ENCODE measurements around the gene TCAF1.
"Not testable (repeated sequence)": the region's sequence is repeated elsewhere in the genome, so short reads cannot be mapped to it uniquely, and the experiment has no call there.

The TCAF1 gene

DNA sequence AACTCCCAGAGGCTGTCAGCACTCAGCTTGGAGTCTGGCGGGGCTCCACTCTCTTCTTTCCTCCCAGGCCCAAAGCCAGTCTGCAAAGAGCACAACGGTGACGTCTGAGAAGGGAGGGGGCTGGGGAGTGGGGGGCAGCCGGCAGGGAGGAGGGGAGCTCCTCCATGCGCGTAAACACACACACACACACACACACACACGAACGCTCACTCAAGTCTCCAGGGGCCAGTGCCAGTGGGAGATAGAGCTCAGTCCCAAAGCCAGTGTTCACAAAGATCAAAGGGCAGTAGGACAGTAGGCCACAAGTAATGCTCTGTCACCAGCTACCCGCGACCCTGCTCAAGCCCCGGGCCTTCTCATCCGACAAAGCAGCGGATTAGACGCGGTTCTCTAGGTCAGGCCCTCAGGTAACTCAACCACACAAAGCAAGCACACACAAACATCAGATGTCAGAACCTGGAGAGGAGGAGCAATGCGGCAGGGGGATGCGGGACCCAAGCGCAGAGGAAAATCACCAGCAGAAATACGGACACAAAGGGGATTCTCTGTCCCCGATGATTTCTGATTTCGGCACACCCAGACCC is 19.9 kb downstream of the TCAF1 start:
- Histone ChIP-seq H3K4me1 (ENCODE audit: insufficient read depth, low read length) (peaks cover 9% of the 10 kb centered on the region), H3K9me3 (ENCODE audit: low read length) (no peaks in the 10 kb centered on the region), H3K27me3 (ENCODE audit: control insufficient read depth in 1 of 2, insufficient read depth in 2 of 2, low read length in 2 of 2) (no peaks in the 10 kb centered on the region), H3K4me3 (ENCODE audit: low read depth in 1 of 2, low read length in 2 of 2) (peak overlapping the region; percentile 59 to 68), H3K9ac (ENCODE audit: low read length) (peak overlapping the region; percentile 72), H3K27ac (ENCODE audit: low read depth, low read length) (peak overlapping the region; percentile 71), H3K36me3 (ENCODE audit: insufficient read depth, low read length) (no peaks in the 10 kb centered on the region)

DNA sequence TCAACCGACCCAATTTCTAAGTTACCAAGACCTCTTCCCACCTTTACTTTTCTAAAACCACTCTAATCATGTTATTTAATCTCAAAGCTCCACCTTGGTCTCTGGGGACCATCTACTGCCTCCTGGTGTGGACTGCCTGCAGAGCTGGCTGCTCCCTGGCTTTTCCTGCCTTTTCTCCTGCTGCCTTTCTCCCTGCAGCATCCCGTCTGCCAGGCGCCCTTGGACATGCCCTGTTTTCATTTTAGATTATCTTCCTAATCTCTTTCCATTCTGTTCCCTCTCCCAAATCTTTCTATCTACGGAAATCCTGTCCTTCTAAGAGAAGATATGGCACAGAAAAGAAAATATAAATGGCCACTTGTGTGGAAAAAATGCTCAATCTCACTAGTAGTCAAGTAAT is 23.1 kb downstream of the TCAF1 start:
- H3K9me3 ChIP-seq (ENCODE audit: low read length) = no peaks in the 10 kb centered on the region

DNA sequence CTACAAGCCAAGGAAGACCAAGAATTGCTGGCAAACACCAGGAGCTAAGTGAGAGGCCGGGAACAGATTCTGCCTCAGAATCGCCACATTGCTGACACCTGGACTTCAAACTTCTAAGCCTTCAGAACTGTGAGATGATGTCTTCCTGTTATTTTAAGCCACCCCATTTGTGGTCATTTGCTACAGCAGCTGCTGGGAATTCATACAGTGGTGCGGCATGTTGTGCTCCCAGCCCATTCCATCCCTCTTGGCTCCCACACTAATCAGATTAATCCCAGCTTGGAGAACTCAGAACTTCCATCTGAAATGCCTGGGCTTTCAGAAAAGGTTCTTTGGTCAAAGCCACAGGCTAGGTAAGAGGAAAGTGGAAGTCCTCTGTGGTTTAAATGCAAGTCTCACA is 24.9 kb downstream of the TCAF1 start:
- Histone ChIP-seq H3K36me3 (ENCODE audit: insufficient read depth, low read length) (peaks cover 21% of the 10 kb centered on the region), H3K9me3 (ENCODE audit: low read length) (no peaks in the 10 kb centered on the region), H3K4me3 (ENCODE audit: low read depth in 1 of 2, low read length in 2 of 2) (no peak overlapping the region), H3K27ac (ENCODE audit: low read depth, low read length) (no peak overlapping the region), H3K27me3 (ENCODE audit: control insufficient read depth in 1 of 2, insufficient read depth in 2 of 2, low read length in 2 of 2) (no peaks in the 10 kb centered on the region), H3K9ac (ENCODE audit: low read length) (no peak overlapping the region), H3K4me1 (ENCODE audit: insufficient read depth, low read length) (peaks cover 9% of the 10 kb centered on the region)

More for the DNA sequence above, 23.1 kb downstream of the TCAF1 start:
- H3K4me1 ChIP-seq (ENCODE audit: insufficient read depth, low read length) = peaks cover 9% of the 10 kb centered on the region
- no peaks in the 10 kb centered on the region for H3K27me3 ChIP-seq (ENCODE audit: control insufficient read depth in 1 of 2, insufficient read depth in 2 of 2, low read length in 2 of 2)
- no peak overlapping the region for H3K9ac ChIP-seq (ENCODE audit: low read length)
- H3K4me3 ChIP-seq (ENCODE audit: low read depth in 1 of 2, low read length in 2 of 2) = no peak overlapping the region
- peaks cover 21% of the 10 kb centered on the region for H3K36me3 ChIP-seq (ENCODE audit: insufficient read depth, low read length)
- H3K27ac ChIP-seq (ENCODE audit: low read depth, low read length) = no peak overlapping the region

DNA sequence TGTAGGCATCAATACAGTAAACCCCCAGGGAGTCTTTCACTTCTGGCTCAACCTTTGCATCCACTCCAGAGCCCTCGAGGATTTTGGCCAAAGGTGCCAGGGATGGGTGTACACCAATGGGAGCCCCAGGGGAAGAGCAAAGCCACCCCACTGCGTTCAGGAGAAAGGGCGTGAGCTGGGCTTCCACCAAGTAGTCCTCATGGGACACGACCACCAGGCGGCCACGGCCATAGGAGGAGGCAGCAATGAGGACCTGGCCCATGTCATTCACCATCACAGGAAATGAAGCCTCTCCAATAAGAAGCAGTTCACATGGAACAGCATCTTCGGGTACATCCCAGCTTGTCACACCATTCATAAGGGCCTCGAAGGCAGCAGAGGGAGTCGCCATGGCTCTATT is 25.8 kb downstream of the TCAF1 start:
- no peak overlapping the region for H3K27ac ChIP-seq (ENCODE audit: low read depth, low read length)
- no peak overlapping the region for H3K9ac ChIP-seq (ENCODE audit: low read length)
- peaks cover 3% of the 10 kb centered on the region for H3K4me1 ChIP-seq (ENCODE audit: insufficient read depth, low read length)
- H3K4me3 ChIP-seq (ENCODE audit: low read depth in 1 of 2, low read length in 2 of 2) = no peak overlapping the region
- no peaks in the 10 kb centered on the region for H3K27me3 ChIP-seq (ENCODE audit: control insufficient read depth in 1 of 2, insufficient read depth in 2 of 2, low read length in 2 of 2)
- H3K36me3 ChIP-seq (ENCODE audit: insufficient read depth, low read length) = peaks cover 21% of the 10 kb centered on the region
- H3K9me3 ChIP-seq (ENCODE audit: low read length) = no peaks in the 10 kb centered on the region

DNA sequence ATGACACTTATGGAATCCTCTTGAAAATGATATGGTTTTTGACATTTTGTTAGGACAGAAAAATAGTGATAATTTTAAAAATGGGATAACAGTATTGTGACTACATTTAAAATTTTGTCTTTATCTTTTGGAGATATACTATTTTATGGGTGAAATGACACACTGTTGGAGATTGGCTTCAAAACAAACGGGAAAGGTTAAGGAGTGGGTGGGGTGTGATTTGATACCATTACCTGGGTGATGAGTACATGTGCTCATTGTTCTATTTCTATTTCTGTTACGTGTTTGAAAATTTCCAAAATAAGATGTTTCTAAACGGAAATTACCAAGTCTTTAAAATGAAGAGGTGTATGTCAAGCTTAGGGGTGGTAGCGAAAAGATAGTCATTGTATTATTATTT is 28.7 kb downstream of the TCAF1 start:
- H3K27me3 ChIP-seq (ENCODE audit: control insufficient read depth in 1 of 2, insufficient read depth in 2 of 2, low read length in 2 of 2); H3K9me3 ChIP-seq (ENCODE audit: low read length); H3K9ac ChIP-seq (ENCODE audit: low read length); H3K27ac ChIP-seq (ENCODE audit: low read depth, low read length); H3K4me1 ChIP-seq (ENCODE audit: insufficient read depth, low read length); H3K4me3 ChIP-seq (ENCODE audit: low read depth in 1 of 2, low read length in 2 of 2): not testable (repeated sequence)
- peaks cover 21% of the 10 kb centered on the region for H3K36me3 ChIP-seq (ENCODE audit: insufficient read depth, low read length)

DNA sequence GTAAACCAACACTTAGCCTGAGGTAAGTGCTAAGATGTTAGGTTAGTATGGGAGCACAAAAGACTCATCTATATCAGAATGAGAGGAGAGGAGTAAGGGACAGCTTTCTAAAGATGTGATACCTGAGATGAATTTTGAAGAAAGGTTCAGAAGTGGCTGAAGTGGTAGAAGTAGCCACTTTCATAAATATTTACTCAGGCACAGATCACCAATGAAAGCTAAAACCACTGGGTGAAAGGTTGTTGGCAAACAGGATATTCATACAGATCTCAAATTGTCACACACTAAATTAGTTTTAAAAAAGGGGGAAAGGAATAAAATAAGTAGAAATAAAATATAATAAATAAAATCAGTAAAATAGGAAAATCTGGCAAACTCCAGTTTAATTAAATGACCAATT is 30.4 kb downstream of the TCAF1 start:
- peaks cover 21% of the 10 kb centered on the region for H3K36me3 ChIP-seq (ENCODE audit: insufficient read depth, low read length)
- not testable (repeated sequence) for H3K9me3 ChIP-seq (ENCODE audit: low read length); H3K27ac ChIP-seq (ENCODE audit: low read depth, low read length); H3K9ac ChIP-seq (ENCODE audit: low read length); H3K27me3 ChIP-seq (ENCODE audit: control insufficient read depth in 1 of 2, insufficient read depth in 2 of 2, low read length in 2 of 2); H3K4me1 ChIP-seq (ENCODE audit: insufficient read depth, low read length); H3K4me3 ChIP-seq (ENCODE audit: low read depth in 1 of 2, low read length in 2 of 2)

DNA sequence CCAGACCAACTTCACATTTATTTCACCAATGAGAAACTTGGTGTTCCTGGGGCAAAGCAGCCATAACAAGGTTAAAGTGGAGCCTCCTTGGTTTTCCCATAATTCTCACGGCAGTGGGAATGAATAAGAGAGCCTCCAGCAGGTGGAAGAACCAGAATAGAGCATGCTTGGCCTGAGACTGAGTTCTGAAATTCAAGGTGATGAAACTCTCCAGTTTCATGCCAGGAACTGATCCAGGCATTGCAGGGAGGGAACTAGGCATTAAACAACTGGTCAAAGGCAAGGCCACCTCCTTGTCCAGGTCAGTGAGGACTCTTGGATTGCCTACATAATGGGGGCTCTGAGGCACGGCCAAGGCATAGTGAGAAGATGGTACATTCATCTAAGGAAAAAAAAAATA is 44.0 kb downstream of the TCAF1 start:
- H3K27ac ChIP-seq (ENCODE audit: low read depth, low read length); H3K36me3 ChIP-seq (ENCODE audit: insufficient read depth, low read length); H3K9me3 ChIP-seq (ENCODE audit: low read length); H3K9ac ChIP-seq (ENCODE audit: low read length); H3K4me3 ChIP-seq (ENCODE audit: low read depth in 1 of 2, low read length in 2 of 2); H3K4me1 ChIP-seq (ENCODE audit: insufficient read depth, low read length); H3K27me3 ChIP-seq (ENCODE audit: control insufficient read depth in 1 of 2, insufficient read depth in 2 of 2, low read length in 2 of 2): not testable (repeated sequence)

DNA sequence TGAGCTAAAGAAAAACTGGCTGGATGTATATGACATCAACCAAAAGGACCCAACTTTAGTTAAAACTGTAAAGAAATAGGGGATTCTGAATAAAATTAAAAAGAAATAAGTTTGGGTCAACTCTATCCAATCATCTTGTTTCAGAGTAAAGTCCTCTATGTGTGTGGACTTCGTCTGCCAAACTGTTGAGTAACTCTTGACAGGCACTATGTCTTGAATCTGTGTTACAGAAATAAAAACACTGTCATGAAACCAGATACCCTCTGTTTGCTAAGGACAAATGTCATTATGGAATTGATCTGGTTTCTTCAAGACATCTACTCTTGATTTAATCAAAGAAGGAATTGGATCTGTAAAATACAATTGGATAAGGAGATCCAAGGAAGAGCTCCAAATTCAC is 46.5 kb downstream of the TCAF1 start:
- not testable (repeated sequence) for H3K4me1 ChIP-seq (ENCODE audit: insufficient read depth, low read length); H3K9me3 ChIP-seq (ENCODE audit: low read length); H3K27ac ChIP-seq (ENCODE audit: low read depth, low read length); H3K9ac ChIP-seq (ENCODE audit: low read length); H3K27me3 ChIP-seq (ENCODE audit: control insufficient read depth in 1 of 2, insufficient read depth in 2 of 2, low read length in 2 of 2); H3K36me3 ChIP-seq (ENCODE audit: insufficient read depth, low read length); H3K4me3 ChIP-seq (ENCODE audit: low read depth in 1 of 2, low read length in 2 of 2)

DNA sequence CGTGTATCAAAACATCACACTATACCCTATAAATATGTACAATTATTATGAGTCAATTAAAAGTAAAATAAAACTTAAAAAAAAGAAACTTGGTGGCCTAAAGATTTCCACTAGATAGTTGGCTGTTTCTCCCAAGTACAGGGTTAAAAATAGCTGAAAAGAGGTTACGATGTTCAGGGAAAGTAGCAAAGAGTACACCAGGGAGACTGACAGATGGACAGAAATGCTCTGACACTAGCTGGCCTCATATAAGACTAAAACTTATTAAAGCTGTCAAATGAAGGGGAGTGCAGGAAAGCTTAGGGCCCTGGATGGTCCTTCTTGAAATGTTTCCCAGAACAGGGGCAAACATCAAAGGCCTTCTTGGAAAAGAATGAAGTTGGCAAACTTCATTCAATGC is 51.3 kb downstream of the TCAF1 start:
- Histone ChIP-seq H3K4me1 (ENCODE audit: insufficient read depth, low read length) (no peaks in the 10 kb centered on the region), H3K9ac (ENCODE audit: low read length) (no peak overlapping the region), H3K27ac (ENCODE audit: low read depth, low read length) (no peak overlapping the region), H3K9me3 (ENCODE audit: low read length) (no peaks in the 10 kb centered on the region), H3K4me3 (ENCODE audit: low read depth in 1 of 2, low read length in 2 of 2) (no peak overlapping the region), H3K36me3 (ENCODE audit: insufficient read depth, low read length) (no peaks in the 10 kb centered on the region), H3K27me3 (ENCODE audit: control insufficient read depth in 1 of 2, insufficient read depth in 2 of 2, low read length in 2 of 2) (no peaks in the 10 kb centered on the region)

DNA sequence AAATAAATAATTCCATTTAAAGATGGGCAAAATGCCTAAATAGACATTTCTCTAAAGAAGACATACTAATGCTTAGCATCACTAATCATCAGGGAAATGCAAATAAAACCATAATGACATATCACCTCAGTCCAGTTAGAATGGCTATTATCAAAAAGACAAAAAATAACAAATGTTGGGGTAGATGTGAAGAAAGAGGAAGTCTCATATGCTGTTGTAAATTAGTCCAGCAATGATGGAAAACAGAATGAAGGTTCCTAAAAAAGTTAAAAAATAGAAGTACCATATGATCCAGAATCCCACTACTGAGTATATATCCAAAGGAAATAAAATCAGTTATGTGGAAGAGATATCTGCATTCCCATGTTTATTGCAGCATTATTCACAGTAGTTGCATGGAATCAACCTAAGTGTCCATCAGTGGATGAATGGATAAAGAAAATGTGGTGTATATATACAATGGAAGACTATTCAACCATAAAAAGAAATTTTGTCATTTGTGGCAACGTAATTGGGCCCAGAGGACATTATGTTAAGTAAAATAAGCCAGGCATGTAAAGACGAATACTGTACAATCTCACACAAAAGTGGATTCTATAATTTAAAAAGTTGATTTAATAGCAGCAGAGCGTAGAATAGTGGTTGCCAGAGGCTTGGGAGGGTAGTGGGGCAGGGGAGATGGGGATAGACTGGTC is 52.0 kb downstream of the TCAF1 start:
- Histone ChIP-seq H3K36me3 (ENCODE audit: insufficient read depth, low read length) (no peaks in the 10 kb centered on the region), H3K27ac (ENCODE audit: low read depth, low read length) (no peak overlapping the region), H3K9me3 (ENCODE audit: low read length) (no peaks in the 10 kb centered on the region), H3K27me3 (ENCODE audit: control insufficient read depth in 1 of 2, insufficient read depth in 2 of 2, low read length in 2 of 2) (no peaks in the 10 kb centered on the region), H3K9ac (ENCODE audit: low read length) (no peak overlapping the region), H3K4me1 (ENCODE audit: insufficient read depth, low read length) (no peaks in the 10 kb centered on the region), H3K4me3 (ENCODE audit: low read depth in 1 of 2, low read length in 2 of 2) (no peak overlapping the region)

DNA sequence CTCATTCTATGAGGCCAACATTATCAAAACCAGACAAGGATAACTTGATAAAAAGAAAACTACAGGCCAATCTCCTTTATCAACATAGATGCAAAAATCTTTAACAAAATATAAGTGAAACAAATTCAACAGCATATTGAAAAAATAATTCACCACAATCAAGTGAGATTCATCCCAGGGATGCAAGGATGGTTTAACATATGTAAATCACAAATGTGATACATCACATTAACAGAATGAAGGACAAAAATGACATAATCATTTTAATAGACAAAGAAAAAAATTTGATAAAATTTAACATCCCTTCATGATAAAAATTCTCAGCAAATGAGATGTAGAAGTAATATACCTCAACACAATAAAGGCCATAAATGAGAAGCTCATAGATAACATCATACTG is 53.8 kb downstream of the TCAF1 start:
- Histone ChIP-seq H3K27me3 (ENCODE audit: control insufficient read depth in 1 of 2, insufficient read depth in 2 of 2, low read length in 2 of 2) (no peaks in the 10 kb centered on the region), H3K9ac (ENCODE audit: low read length) (no peak overlapping the region), H3K4me1 (ENCODE audit: insufficient read depth, low read length) (no peaks in the 10 kb centered on the region)

DNA sequence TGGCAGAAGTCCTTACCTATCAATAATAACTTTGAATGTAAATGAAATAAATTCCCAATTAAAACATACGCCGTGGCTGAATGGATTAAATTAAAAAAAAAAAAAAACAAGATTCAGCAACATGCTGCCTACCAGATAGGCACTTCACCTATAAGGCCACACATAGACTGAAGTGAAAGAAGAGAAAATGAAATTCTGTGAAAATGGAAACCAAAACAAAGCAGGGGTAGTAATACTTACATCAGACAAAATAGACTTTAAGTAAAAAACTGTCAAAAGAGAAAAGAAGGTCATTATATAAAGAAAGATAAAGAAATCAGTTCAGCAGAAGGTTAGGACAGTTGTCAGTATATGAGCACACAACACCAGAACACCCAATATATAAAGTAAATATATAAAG is 55.3 kb downstream of the TCAF1 start:
- Histone ChIP-seq H3K27me3 (ENCODE audit: control insufficient read depth in 1 of 2, insufficient read depth in 2 of 2, low read length in 2 of 2) (no peaks in the 10 kb centered on the region), H3K9ac (ENCODE audit: low read length) (no peak overlapping the region), H3K4me1 (ENCODE audit: insufficient read depth, low read length) (no peaks in the 10 kb centered on the region), H3K36me3 (ENCODE audit: insufficient read depth, low read length) (no peaks in the 10 kb centered on the region), H3K27ac (ENCODE audit: low read depth, low read length) (no peak overlapping the region), H3K9me3 (ENCODE audit: low read length) (no peaks in the 10 kb centered on the region), H3K4me3 (ENCODE audit: low read depth in 1 of 2, low read length in 2 of 2) (no peak overlapping the region)

More for the DNA sequence above, 53.8 kb downstream of the TCAF1 start:
- no peak overlapping the region for H3K27ac ChIP-seq (ENCODE audit: low read depth, low read length)
- no peaks in the 10 kb centered on the region for H3K9me3 ChIP-seq (ENCODE audit: low read length)
- no peak overlapping the region for H3K4me3 ChIP-seq (ENCODE audit: low read depth in 1 of 2, low read length in 2 of 2)
- H3K36me3 ChIP-seq (ENCODE audit: insufficient read depth, low read length) = no peaks in the 10 kb centered on the region

Data from muscle layer of colon (tissue), 2 donors.